ENCODE results near the gene RBM47.

The RBM47 gene

GRCh38 chr4:40623707-40624106 is 6.0 kb downstream of the RBM47 start:
- no peak for DNase-seq (ENCODE audit: low read depth)

GRCh38 chr4:40622913-40623312 is 6.8 kb downstream of the RBM47 start:
- no peak for DNase-seq (ENCODE audit: low read depth)

GRCh38 chr4:40621592-40622512 is 7.8 kb downstream of the RBM47 start:
- peak; percentile 99 for DNase-seq (ENCODE audit: low read depth)

GRCh38 chr4:40621229-40621591 is 8.5 kb downstream of the RBM47 start:
- no peak for DNase-seq (ENCODE audit: low read depth)

- no peak for DNase-seq (ENCODE audit: low read depth)
These were observed 10.1 kb downstream of the RBM47 start for GRCh38 chr4:40619600-40619999.

GRCh38 chr4:40617872-40618271 is 11.8 kb downstream of the RBM47 start:
- DNase-seq (ENCODE audit: low read depth): peak; percentile 58

- no peak for DNase-seq (ENCODE audit: low read depth)
These were observed 15.6 kb downstream of the RBM47 start for GRCh38 chr4:40614031-40614430.

GRCh38 chr4:40613456-40613855 is 16.2 kb downstream of the RBM47 start:
- DNase-seq (ENCODE audit: low read depth): peak; percentile 41

- DNase-seq (ENCODE audit: low read depth): no peak
These were observed 16.8 kb downstream of the RBM47 start for GRCh38 chr4:40612831-40613230.

- no peak for DNase-seq (ENCODE audit: low read depth)
These were observed 17.4 kb downstream of the RBM47 start for GRCh38 chr4:40612283-40612682.

GRCh38 chr4:40608628-40609027 is 21.0 kb downstream of the RBM47 start:
- DNase-seq (ENCODE audit: low read depth): no peak

- DNase-seq (ENCODE audit: low read depth): no peak
These were observed 22.4 kb downstream of the RBM47 start for GRCh38 chr4:40607221-40607620.

- no peak for DNase-seq (ENCODE audit: low read depth)
These were observed 23.4 kb downstream of the RBM47 start for GRCh38 chr4:40606239-40606767.

GRCh38 chr4:40603281-40603680 is 26.4 kb downstream of the RBM47 start:
- no peak for DNase-seq (ENCODE audit: low read depth)

- no peak for DNase-seq (ENCODE audit: low read depth)
These were observed 28.0 kb downstream of the RBM47 start for GRCh38 chr4:40601641-40602040.

- no peak for DNase-seq (ENCODE audit: low read depth)
These were observed 28.8 kb downstream of the RBM47 start for GRCh38 chr4:40600850-40601249.

- DNase-seq (ENCODE audit: low read depth): no peak
These were observed 30.2 kb downstream of the RBM47 start for GRCh38 chr4:40599431-40599830.

- no peak for DNase-seq (ENCODE audit: low read depth)
These were observed 33.1 kb downstream of the RBM47 start for GRCh38 chr4:40596522-40596921.

- DNase-seq (ENCODE audit: low read depth): no peak
These were observed 33.7 kb downstream of the RBM47 start for GRCh38 chr4:40595981-40596380.

- peak; percentile 94 for DNase-seq (ENCODE audit: low read depth)
These were observed 35.1 kb downstream of the RBM47 start for GRCh38 chr4:40594261-40595178.

- DNase-seq (ENCODE audit: low read depth): no peak
These were observed 37.6 kb downstream of the RBM47 start for GRCh38 chr4:40592034-40592433.

GRCh38 chr4:40587826-40588225 is 41.8 kb downstream of the RBM47 start:
- peak; percentile 88 for DNase-seq (ENCODE audit: low read depth)

- DNase-seq (ENCODE audit: low read depth): no peak
These were observed 42.3 kb downstream of the RBM47 start for GRCh38 chr4:40587351-40587750.
